ENCODE results near the gene LILRB1.
"Not testable (repeated sequence)": the region's sequence is repeated elsewhere in the genome, so short reads cannot be mapped to it uniquely, and the experiment has no call there.

LILRB1 gene

GRCh38 chr19:54616821-54617560, 13.3 kb upstream of the LILRB1 start:
- Histone ChIP-seq H3K36me3 (ENCODE audit: insufficient read depth, low read length) (no peaks in the 10 kb centered on the region), H3K9ac (ENCODE audit: insufficient read length) (no peak overlapping the region), H3K9me3 (ENCODE audit: low read depth, low read length) (no peaks in the 10 kb centered on the region), H3K27ac (no peak overlapping the region), H3K4me3 (no peak overlapping the region)
- TF ChIP-seq EZH2 (IDR thresholded peaks at IDR 0.05), result no peak
- no peak for TF ChIP-seq POLR2AphosphoS5 (IDR thresholded peaks at IDR 0.05; ENCODE audit: borderline replicate concordance, low read depth, low read length)
- TF ChIP-seq FOXP2 (optimal IDR thresholded peaks at IDR 0.05; ENCODE audit: control extremely low read depth, extremely low read length, insufficient read depth), result no peak
- DNase-seq (ENCODE audit: low read depth, low spot score), result no peak

GRCh38 chr19:54620464-54620863, 9.8 kb upstream of the LILRB1 start:
- Histone ChIP-seq H3K4me3 (no peak overlapping the region), H3K9me3 (ENCODE audit: low read depth, low read length) (no peaks in the 10 kb centered on the region), H3K36me3 (ENCODE audit: insufficient read depth, low read length) (no peaks in the 10 kb centered on the region), H3K27ac (no peak overlapping the region), H3K9ac (ENCODE audit: insufficient read length) (no peak overlapping the region)
- no peak for TF ChIP-seq FOXP2 (optimal IDR thresholded peaks at IDR 0.05; ENCODE audit: control extremely low read depth, extremely low read length, insufficient read depth)
- no peak for TF ChIP-seq POLR2AphosphoS5 (IDR thresholded peaks at IDR 0.05; ENCODE audit: borderline replicate concordance, low read depth, low read length)
- TF ChIP-seq EZH2 (IDR thresholded peaks at IDR 0.05), result no peak
- no peak for DNase-seq (ENCODE audit: low read depth, low spot score)

GRCh38 chr19:54622431-54622830, 7.9 kb upstream of the LILRB1 start:
- H3K9ac ChIP-seq (ENCODE audit: insufficient read length), result no peak overlapping the region
- H3K27ac ChIP-seq, result no peak overlapping the region
- H3K9me3 ChIP-seq (ENCODE audit: low read depth, low read length), result no peaks in the 10 kb centered on the region
- no peak overlapping the region for H3K4me3 ChIP-seq
- DNase-seq (ENCODE audit: low read depth, low spot score), result no peak
- TF ChIP-seq FOXP2 (optimal IDR thresholded peaks at IDR 0.05; ENCODE audit: control extremely low read depth, extremely low read length, insufficient read depth) (no peak), EZH2 (IDR thresholded peaks at IDR 0.05) (no peak), POLR2AphosphoS5 (IDR thresholded peaks at IDR 0.05; ENCODE audit: borderline replicate concordance, low read depth, low read length) (no peak)
- H3K36me3 ChIP-seq (ENCODE audit: insufficient read depth, low read length), result no peaks in the 10 kb centered on the region

GRCh38 chr19:54624234-54624633, 6.0 kb upstream of the LILRB1 start:
- DNase-seq (ENCODE audit: low read depth, low spot score); H3K9ac ChIP-seq (ENCODE audit: insufficient read length); H3K27ac ChIP-seq; H3K9me3 ChIP-seq (ENCODE audit: low read depth, low read length); H3K4me3 ChIP-seq; H3K36me3 ChIP-seq (ENCODE audit: insufficient read depth, low read length): not testable (repeated sequence)

- H3K36me3 ChIP-seq (ENCODE audit: insufficient read depth, low read length); H3K4me3 ChIP-seq; H3K9ac ChIP-seq (ENCODE audit: insufficient read length); DNase-seq (ENCODE audit: low read depth, low spot score); H3K27ac ChIP-seq; H3K9me3 ChIP-seq (ENCODE audit: low read depth, low read length): not testable (repeated sequence)
Measured at GRCh38 chr19:54624934-54625730, 5.2 kb upstream of the LILRB1 start.

GRCh38 chr19:54626757-54627156, 3.5 kb upstream of the LILRB1 start:
- Histone ChIP-seq H3K27ac (no peak overlapping the region), H3K4me3 (no peak overlapping the region), H3K36me3 (ENCODE audit: insufficient read depth, low read length) (no peaks in the 10 kb centered on the region), H3K9ac (ENCODE audit: insufficient read length) (no peak overlapping the region), H3K9me3 (ENCODE audit: low read depth, low read length) (no peaks in the 10 kb centered on the region)
- TF ChIP-seq FOXP2 (optimal IDR thresholded peaks at IDR 0.05; ENCODE audit: control extremely low read depth, extremely low read length, insufficient read depth) (no peak), EZH2 (IDR thresholded peaks at IDR 0.05) (no peak), POLR2AphosphoS5 (IDR thresholded peaks at IDR 0.05; ENCODE audit: borderline replicate concordance, low read depth, low read length) (no peak)
- DNase-seq (ENCODE audit: low read depth, low spot score), result no peak

- H3K9me3 ChIP-seq (ENCODE audit: low read depth, low read length); H3K36me3 ChIP-seq (ENCODE audit: insufficient read depth, low read length); H3K9ac ChIP-seq (ENCODE audit: insufficient read length): not testable (repeated sequence)
Measured at GRCh38 chr19:54627912-54628311, 2.4 kb upstream of the LILRB1 start.

GRCh38 chr19:54630782-54631181, 498 bp downstream of the LILRB1 start:
- TF ChIP-seq POLR2AphosphoS5 (IDR thresholded peaks at IDR 0.05; ENCODE audit: borderline replicate concordance, low read depth, low read length) (no peak), FOXP2 (optimal IDR thresholded peaks at IDR 0.05; ENCODE audit: control extremely low read depth, extremely low read length, insufficient read depth) (no peak), EZH2 (IDR thresholded peaks at IDR 0.05) (no peak)
- Histone ChIP-seq H3K36me3 (ENCODE audit: insufficient read depth, low read length) (no peaks in the 10 kb centered on the region), H3K9me3 (ENCODE audit: low read depth, low read length) (no peaks in the 10 kb centered on the region), H3K4me3 (no peak overlapping the region), H3K9ac (ENCODE audit: insufficient read length) (no peak overlapping the region), H3K27ac (no peak overlapping the region)
- no peak for DNase-seq (ENCODE audit: low read depth, low spot score)

More at GRCh38 chr19:54627912-54628311, 2.4 kb upstream of the LILRB1 start:
- not testable (repeated sequence) for DNase-seq (ENCODE audit: low read depth, low spot score); H3K27ac ChIP-seq; H3K4me3 ChIP-seq

GRCh38 chr19:54631489-54632337, 1.4 kb downstream of the LILRB1 start:
- H3K4me3 ChIP-seq; H3K36me3 ChIP-seq (ENCODE audit: insufficient read depth, low read length); DNase-seq (ENCODE audit: low read depth, low spot score); H3K9ac ChIP-seq (ENCODE audit: insufficient read length); H3K9me3 ChIP-seq (ENCODE audit: low read depth, low read length); H3K27ac ChIP-seq: not testable (repeated sequence)

- H3K9me3 ChIP-seq (ENCODE audit: low read depth, low read length); H3K27ac ChIP-seq; H3K36me3 ChIP-seq (ENCODE audit: insufficient read depth, low read length); H3K4me3 ChIP-seq; DNase-seq (ENCODE audit: low read depth, low spot score); H3K9ac ChIP-seq (ENCODE audit: insufficient read length): not testable (repeated sequence)
Measured at GRCh38 chr19:54632517-54632916, 2.2 kb downstream of the LILRB1 start.

All from SK-N-MC (cell line).